Measurements from ENCODE around the gene NKD1. TPM values are rescaled to one million over a fixed set of nuclear protein-coding genes. Genes with fewer than 3 reads are reported as not detected.

Gene NKD1
- total RNA-seq, 1 donor from 2014 or later = 7.9 TPM

- DNase-seq (ENCODE audit: low spot score) = no peak
Measured at GRCh38 chr16:50580180-50580798, 32.1 kb downstream of the NKD1 start.

- DNase-seq (ENCODE audit: low spot score) = peak; percentile 92
Measured at GRCh38 chr16:50581845-50582244, 33.6 kb downstream of the NKD1 start.

GRCh38 chr16:50583211-50583610 lies 35.0 kb downstream of the NKD1 start:
- no peak for DNase-seq (ENCODE audit: low spot score)

GRCh38 chr16:50584033-50584722 lies 36.0 kb downstream of the NKD1 start:
- no peak for DNase-seq (ENCODE audit: low spot score)

- DNase-seq (ENCODE audit: low spot score) = peak; percentile 94
Measured at GRCh38 chr16:50585331-50585776, 37.2 kb downstream of the NKD1 start.

- DNase-seq (ENCODE audit: low spot score) = no peak
Measured at GRCh38 chr16:50587543-50587942, 39.3 kb downstream of the NKD1 start.

- no peak for DNase-seq (ENCODE audit: low spot score)
Measured at GRCh38 chr16:50588276-50588675, 40.1 kb downstream of the NKD1 start.

- DNase-seq (ENCODE audit: low spot score) = no peak
Measured at GRCh38 chr16:50591209-50591608, 43.0 kb downstream of the NKD1 start.

GRCh38 chr16:50591800-50592771 lies 43.9 kb downstream of the NKD1 start:
- peak; percentile 82 for DNase-seq (ENCODE audit: low spot score)

GRCh38 chr16:50592996-50593395 lies 44.8 kb downstream of the NKD1 start:
- no peak for DNase-seq (ENCODE audit: low spot score)

GRCh38 chr16:50593410-50594150 lies 45.4 kb downstream of the NKD1 start:
- DNase-seq (ENCODE audit: low spot score) = no peak

GRCh38 chr16:50594308-50595260 lies 46.4 kb downstream of the NKD1 start:
- DNase-seq (ENCODE audit: low spot score) = no peak

GRCh38 chr16:50595859-50596258 lies 47.7 kb downstream of the NKD1 start:
- DNase-seq (ENCODE audit: low spot score) = no peak

- DNase-seq (ENCODE audit: low spot score) = no peak
Measured at GRCh38 chr16:50596762-50597450, 48.7 kb downstream of the NKD1 start.

- no peak for DNase-seq (ENCODE audit: low spot score)
Measured at GRCh38 chr16:50597563-50598255, 49.5 kb downstream of the NKD1 start.

GRCh38 chr16:50598256-50598894 lies 50.2 kb downstream of the NKD1 start:
- DNase-seq (ENCODE audit: low spot score) = no peak

- DNase-seq (ENCODE audit: low spot score) = no peak
Measured at GRCh38 chr16:50598936-50599361, 50.8 kb downstream of the NKD1 start.

GRCh38 chr16:50599494-50599893 lies 51.3 kb downstream of the NKD1 start:
- no peak for DNase-seq (ENCODE audit: low spot score)

Data from umbilical cord (tissue), 2 donors.